SK-N-SH (cell line): Measurements from ENCODE around the gene ANO2.

Source experiments
- EP300 ChIP-seq, 2 experiments: IDR thresholded peaks; 2 replicates each; pipeline versions ENCODE4 v1.4.0 to v1.6.1; 2012; ENCODE audit warnings: borderline replicate concordance in 1 of 2, low read depth in 1 of 2, low read length in 1 of 2
- EZH2phosphoT487 ChIP-seq: fragments of 200-600 bp; sonication (generic); IDR thresholded peaks from 2 replicates; pipeline ENCODE4 v1.6.1; 2017; ENCODE audit warnings: low read depth, mixed run types, mild to moderate bottlenecking, antibody characterized with exemption, moderate library complexity, borderline replicate concordance
- FOXJ3 ChIP-seq: sonication (generic); formaldehyde crosslinking; IDR thresholded peaks from 2 replicates; pipeline ENCODE4 v1.5.1; 2020; ENCODE audit warnings: mild to moderate bottlenecking, missing genetic modification reagents
- JUND ChIP-seq: IDR thresholded peaks from 2 replicates; pipeline ENCODE4 v1.4.0; 2012
- MXI1 ChIP-seq: IDR thresholded peaks from 2 replicates; pipeline ENCODE4 v1.6.1; 2012; ENCODE audit warnings: mild to moderate bottlenecking, low read depth, low read length, improper control_type of control experiment
- NRF1 ChIP-seq: IDR thresholded peaks from 2 replicates; pipeline ENCODE4 v1.6.1; 2012; ENCODE audit warnings: low read depth, mild to moderate bottlenecking, low read length
- POLR2AphosphoS5 ChIP-seq: IDR thresholded peaks from 2 replicates; pipeline ENCODE4 v1.6.1; 2012; ENCODE audit warnings: low read depth, low read length
- RAD21 ChIP-seq: IDR thresholded peaks from 2 replicates; pipeline ENCODE4 v1.6.1; 2012; ENCODE audit warnings: mild to moderate bottlenecking, low read length
- SMC3 ChIP-seq: IDR thresholded peaks from 2 replicates; pipeline ENCODE4 v1.6.1; 2012; ENCODE audit warnings: low read depth, low read length, improper control_type of control experiment
- TCF12 ChIP-seq: IDR thresholded peaks from 2 replicates; pipeline ENCODE4 v1.4.0; 2012
- YY1 ChIP-seq: IDR thresholded peaks from 2 replicates; pipeline ENCODE4 v1.4.0; 2012; ENCODE audit warnings: low read depth, mild to moderate bottlenecking
- TF ChIP-seq, protein P1 (sequence below): fragments of 200-600 bp; sonication (generic); IDR thresholded peaks from 2 replicates; pipeline ENCODE4 v1.6.1; 2017; ENCODE audit warnings: antibody characterized with exemption, mild to moderate bottlenecking, moderate library complexity
- TF ChIP-seq, protein P2 (sequence below): IDR thresholded peaks from 2 replicates; pipeline ENCODE4 v1.4.0; 2012; ENCODE audit warnings: low read depth
- TF ChIP-seq, protein P3 (sequence below): fragments of 150-350 bp; IDR thresholded peaks from 2 replicates; pipeline ENCODE4 v1.6.1; 2017; ENCODE audit warnings: antibody characterized with exemption, low read length, low read depth, borderline replicate concordance

DNA sequence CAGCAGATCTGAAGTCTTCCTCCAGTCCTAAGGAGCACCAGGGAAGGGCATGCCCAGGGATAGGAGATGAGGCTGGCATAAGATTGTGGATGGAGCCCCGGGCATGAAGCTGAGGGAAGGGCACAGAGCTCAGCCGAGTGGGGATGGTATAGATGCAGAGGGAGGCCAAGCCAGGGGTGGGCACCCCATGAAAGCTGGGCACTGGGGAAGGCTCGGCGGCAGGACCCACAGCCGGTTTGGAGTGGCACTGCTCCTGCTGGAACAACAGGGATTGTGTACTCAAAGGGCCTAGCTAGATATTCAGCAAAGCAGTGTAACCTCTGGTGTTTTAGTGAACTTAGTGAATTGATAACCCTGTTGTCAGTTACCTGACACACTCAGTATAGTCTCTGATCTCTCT lies 396.0 kb downstream of the ANO2 start:
- TF ChIP-seq, protein P1, sequence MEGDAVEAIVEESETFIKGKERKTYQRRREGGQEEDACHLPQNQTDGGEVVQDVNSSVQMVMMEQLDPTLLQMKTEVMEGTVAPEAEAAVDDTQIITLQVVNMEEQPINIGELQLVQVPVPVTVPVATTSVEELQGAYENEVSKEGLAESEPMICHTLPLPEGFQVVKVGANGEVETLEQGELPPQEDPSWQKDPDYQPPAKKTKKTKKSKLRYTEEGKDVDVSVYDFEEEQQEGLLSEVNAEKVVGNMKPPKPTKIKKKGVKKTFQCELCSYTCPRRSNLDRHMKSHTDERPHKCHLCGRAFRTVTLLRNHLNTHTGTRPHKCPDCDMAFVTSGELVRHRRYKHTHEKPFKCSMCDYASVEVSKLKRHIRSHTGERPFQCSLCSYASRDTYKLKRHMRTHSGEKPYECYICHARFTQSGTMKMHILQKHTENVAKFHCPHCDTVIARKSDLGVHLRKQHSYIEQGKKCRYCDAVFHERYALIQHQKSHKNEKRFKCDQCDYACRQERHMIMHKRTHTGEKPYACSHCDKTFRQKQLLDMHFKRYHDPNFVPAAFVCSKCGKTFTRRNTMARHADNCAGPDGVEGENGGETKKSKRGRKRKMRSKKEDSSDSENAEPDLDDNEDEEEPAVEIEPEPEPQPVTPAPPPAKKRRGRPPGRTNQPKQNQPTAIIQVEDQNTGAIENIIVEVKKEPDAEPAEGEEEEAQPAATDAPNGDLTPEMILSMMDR = no peak
- TF ChIP-seq JUND (no peak), YY1 (no peak), EP300 (IDR thresholded peaks at IDR 0.05; ENCODE audit: borderline replicate concordance in 1 of 2, low read depth in 1 of 2, low read length in 1 of 2) (no peak), NRF1 (no peak), MXI1 (no peak), POLR2AphosphoS5 (no peak), TCF12 (no peak), SMC3 (no peak), EZH2phosphoT487 (no peak), FOXJ3 (CRISPR knock-in tag) (no peak), RAD21 (no peak)
- TF ChIP-seq, protein P2, sequence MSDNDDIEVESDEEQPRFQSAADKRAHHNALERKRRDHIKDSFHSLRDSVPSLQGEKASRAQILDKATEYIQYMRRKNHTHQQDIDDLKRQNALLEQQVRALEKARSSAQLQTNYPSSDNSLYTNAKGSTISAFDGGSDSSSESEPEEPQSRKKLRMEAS = no peak
- TF ChIP-seq, protein P3, sequence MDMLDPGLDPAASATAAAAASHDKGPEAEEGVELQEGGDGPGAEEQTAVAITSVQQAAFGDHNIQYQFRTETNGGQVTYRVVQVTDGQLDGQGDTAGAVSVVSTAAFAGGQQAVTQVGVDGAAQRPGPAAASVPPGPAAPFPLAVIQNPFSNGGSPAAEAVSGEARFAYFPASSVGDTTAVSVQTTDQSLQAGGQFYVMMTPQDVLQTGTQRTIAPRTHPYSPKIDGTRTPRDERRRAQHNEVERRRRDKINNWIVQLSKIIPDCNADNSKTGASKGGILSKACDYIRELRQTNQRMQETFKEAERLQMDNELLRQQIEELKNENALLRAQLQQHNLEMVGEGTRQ = no peak
